GM18907 (cell line): ENCODE results near the gene ASS1.

Experiments
- ATAC-seq: cut with Tn5 transposase; IDR thresholded peaks from one replicate; pipeline ENCODE4 v1.9.1; 2021; ENCODE audit warnings: mild to moderate bottlenecking, moderate library complexity; ENCODE audit not compliant: unreplicated experiment

Gene ASS1

GRCh38 chr9:130418776-130419175 is 26.0 kb upstream of the ASS1 start:
- no peak for ATAC-seq

- ATAC-seq, result no peak
Measured at GRCh38 chr9:130419521-130420035, 25.2 kb upstream of the ASS1 start.

GRCh38 chr9:130421154-130421801 is 23.5 kb upstream of the ASS1 start:
- ATAC-seq, result no peak

- ATAC-seq, result no peak
Measured at GRCh38 chr9:130421802-130422276, 22.9 kb upstream of the ASS1 start.

GRCh38 chr9:130422546-130422945 is 22.2 kb upstream of the ASS1 start:
- ATAC-seq, result no peak

- no peak for ATAC-seq
Measured at GRCh38 chr9:130423272-130423671, 21.5 kb upstream of the ASS1 start.

- no peak for ATAC-seq
Measured at GRCh38 chr9:130424595-130425454, 19.9 kb upstream of the ASS1 start.

GRCh38 chr9:130425741-130426466 is 18.9 kb upstream of the ASS1 start:
- ATAC-seq, result no peak

GRCh38 chr9:130426467-130426773 is 18.3 kb upstream of the ASS1 start:
- ATAC-seq, result no peak

GRCh38 chr9:130426883-130427282 is 17.9 kb upstream of the ASS1 start:
- no peak for ATAC-seq

- no peak for ATAC-seq
Measured at GRCh38 chr9:130427326-130427725, 17.4 kb upstream of the ASS1 start.

- ATAC-seq, result no peak
Measured at GRCh38 chr9:130428086-130428665, 16.6 kb upstream of the ASS1 start.

- no peak for ATAC-seq
Measured at GRCh38 chr9:130429381-130429780, 15.4 kb upstream of the ASS1 start.

GRCh38 chr9:130429831-130430230 is 14.9 kb upstream of the ASS1 start:
- no peak for ATAC-seq

- no peak for ATAC-seq
Measured at GRCh38 chr9:130430232-130430631, 14.5 kb upstream of the ASS1 start.

GRCh38 chr9:130430734-130431535 is 13.8 kb upstream of the ASS1 start:
- ATAC-seq, result no peak

- no peak for ATAC-seq
Measured at GRCh38 chr9:130431536-130432303, 13.0 kb upstream of the ASS1 start.

- ATAC-seq, result no peak
Measured at GRCh38 chr9:130432362-130432761, 12.4 kb upstream of the ASS1 start.

- no peak for ATAC-seq
Measured at GRCh38 chr9:130432796-130433167, 12.0 kb upstream of the ASS1 start.
